Activated effector memory CD4-positive, alpha-beta T cell treated with Interleukin-2 at 50 U/mL for 16 hours (primary cell): ENCODE results near the gene U2AF1L4.
A peak's percentile ranks its signal among the peaks of the same experiment; 100 is the strongest.

Source experiments
- DNase-seq: peaks from one replicate; pipeline ENCODE4 v3.0.0-alpha.2; 2020

Gene U2AF1L4

GRCh38 chr19:35756377-35757230 is 11.4 kb upstream of the U2AF1L4 start, which contains the start of gene HSPB6:
TSS of gene HSPB6 (minus strand) at chr19:35757029. CDS start at chr19:35757008, 21 bp downstream.
- DNase-seq, result no peak

- DNase-seq, result peak; percentile 54
Measured at GRCh38 chr19:35755550-35756376, 10.5 kb upstream of the U2AF1L4 start.

GRCh38 chr19:35755131-35755549 is 9.9 kb upstream of the U2AF1L4 start:
- DNase-seq, result no peak

- DNase-seq, result no peak
Measured at GRCh38 chr19:35754370-35755130, 9.3 kb upstream of the U2AF1L4 start.

DNA sequence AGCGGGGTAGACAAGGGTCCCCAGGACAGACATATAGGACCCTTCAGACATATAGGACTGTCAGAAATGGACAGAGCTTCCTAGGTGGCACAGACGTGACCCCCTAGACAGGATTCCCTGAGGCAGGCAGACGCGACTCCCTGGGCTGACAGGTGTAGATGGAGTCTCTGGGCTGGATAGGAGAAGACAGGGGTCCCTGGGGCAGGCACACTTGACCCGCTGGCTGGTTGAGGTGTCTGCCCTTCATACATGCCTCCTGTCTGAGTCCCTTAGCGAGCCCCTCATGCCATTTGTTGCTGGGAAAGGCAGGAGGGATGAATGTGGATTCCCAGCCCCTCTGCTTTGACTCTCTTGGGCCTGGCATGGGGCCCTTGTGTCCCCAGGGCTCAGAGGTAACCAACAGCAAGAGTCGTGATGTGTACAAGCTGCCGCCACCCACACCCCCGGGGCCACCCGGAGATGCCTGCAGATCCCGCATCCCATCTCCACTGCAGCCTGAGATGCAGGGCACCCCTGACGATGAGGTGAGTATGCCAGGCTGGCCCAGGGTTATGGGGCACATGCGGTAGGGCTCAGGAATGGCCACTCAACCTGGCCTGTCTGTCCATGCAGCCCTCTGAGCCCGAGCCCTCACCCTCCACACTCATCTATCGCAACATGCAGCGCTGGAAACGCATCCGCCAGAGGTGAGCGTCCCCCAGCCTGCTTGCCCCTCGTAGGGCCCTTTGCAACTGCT is 8.6 kb upstream of the U2AF1L4 start:
- no peak for DNase-seq

DNA sequence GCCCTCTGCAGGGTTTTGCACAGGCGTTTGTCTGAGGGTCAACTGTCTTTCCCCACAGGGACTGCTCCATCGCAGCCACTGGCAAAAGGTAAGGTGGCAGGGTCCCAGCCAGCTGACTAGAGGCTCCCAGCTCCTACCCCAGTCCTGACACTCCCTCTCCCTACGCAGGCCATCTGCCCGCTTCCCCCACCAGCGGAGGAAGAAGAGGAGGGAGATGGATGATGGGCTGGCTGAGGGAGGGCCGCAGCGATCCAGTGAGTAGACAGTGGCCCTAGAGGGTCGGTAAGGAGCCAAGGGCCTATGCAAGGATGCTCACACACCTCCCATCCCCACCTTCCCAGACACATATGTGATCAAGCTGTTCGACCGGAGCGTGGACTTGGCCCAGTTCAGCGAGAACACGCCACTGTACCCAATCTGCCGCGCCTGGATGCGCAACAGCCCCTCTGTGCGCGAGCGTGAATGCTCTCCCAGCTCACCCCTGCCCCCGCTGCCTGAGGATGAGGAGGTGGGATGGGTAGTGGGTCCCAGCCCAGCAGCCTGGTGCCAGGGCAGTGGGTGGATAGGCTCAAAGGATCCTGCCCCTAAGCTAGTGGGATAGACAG is 7.6 kb upstream of the U2AF1L4 start:
- no peak for DNase-seq

- no peak for DNase-seq
Measured at GRCh38 chr19:35751839-35752745, 6.9 kb upstream of the U2AF1L4 start.

- no peak for DNase-seq
Measured at GRCh38 chr19:35750167-35750566, 4.9 kb upstream of the U2AF1L4 start.

DNA sequence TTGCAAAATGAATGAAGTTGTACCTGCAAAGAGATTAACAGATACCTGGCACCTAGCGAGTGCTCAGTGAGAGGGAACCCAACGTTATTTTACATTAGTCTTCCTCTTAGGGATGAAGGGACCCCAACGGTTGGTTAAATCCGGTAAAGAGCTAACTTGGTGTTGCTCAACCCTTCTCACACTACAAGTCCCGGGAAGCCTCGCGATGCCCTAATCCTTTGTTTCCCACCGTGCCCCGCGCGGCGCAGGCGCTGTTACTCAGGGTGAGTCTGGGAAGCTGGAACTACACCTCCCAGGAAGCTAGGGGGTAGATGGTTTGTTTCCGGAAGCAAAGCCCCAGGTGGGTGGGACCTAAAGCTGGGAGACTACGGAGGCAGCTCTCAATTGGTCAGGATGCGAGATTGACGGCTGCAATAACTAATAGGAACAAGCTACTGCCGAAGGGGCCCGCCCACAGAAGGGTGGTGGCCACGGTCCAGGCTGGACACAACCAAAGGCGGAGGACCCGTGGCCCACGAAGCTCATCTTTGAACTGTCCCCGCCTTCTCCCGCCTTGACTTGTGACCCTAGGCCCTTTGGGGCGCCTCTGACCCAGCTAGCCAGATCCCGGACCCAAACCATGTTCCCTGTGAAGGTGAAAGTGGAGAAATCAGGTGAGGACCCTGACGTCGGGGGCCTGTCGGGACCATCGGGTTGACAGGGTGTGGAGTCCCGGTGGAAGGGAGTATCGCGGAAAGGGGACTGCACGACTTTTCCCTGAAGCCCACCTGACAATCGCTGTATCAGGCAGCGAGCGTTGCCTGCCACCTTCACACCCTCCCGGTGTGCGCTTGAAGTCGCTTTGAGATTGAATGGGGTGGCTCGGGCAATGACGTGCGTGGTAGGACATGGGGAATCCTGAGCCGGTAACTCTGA is 3.1 kb upstream of the U2AF1L4 start, which contains the start of gene LIN37:
Gene LIN37 (plus strand): TSS at position 471 of the 915 bp plus-strand sequence. CDS start 149 bp downstream, at position 620.
- peak; percentile 98 for DNase-seq

DNA sequence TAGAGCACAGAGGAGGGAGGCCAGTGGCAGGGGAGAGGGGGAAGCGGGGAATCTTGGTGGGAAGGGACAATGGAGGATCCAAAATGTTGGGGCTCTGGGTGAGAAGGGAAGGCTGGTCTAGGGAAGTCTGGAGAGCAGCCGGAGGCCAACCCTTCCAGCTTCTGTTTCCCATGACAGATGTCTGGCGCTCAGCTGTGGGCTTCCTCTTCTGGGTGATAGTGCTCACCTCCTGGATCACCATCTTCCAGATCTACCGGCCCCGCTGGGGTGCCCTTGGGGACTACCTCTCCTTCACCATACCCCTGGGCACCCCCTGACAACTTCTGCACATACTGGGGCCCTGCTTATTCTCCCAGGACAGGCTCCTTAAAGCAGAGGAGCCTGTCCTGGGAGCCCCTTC is 1.3 kb upstream of the U2AF1L4 start:
- no peak for DNase-seq

GRCh38 chr19:35746087-35746462 is 857 bp upstream of the U2AF1L4 start:
- no peak for DNase-seq

- DNase-seq, result peak; percentile 87
Measured at GRCh38 chr19:35744430-35745327, 539 bp downstream of the U2AF1L4 start.

GRCh38 chr19:35743640-35744429 is 1.4 kb downstream of the U2AF1L4 start:
- no peak for DNase-seq

- DNase-seq, result peak; percentile 48
Measured at GRCh38 chr19:35742121-35742724, 3.0 kb downstream of the U2AF1L4 start, which contains the start of gene IGFLR1. TSS of gene IGFLR1 (minus strand) at chr19:35742452. CDS start at chr19:35741180, 1,272 bp downstream.

- peak; percentile 27 for DNase-seq
Measured at GRCh38 chr19:35741203-35741515, 4.1 kb downstream of the U2AF1L4 start.

DNA sequence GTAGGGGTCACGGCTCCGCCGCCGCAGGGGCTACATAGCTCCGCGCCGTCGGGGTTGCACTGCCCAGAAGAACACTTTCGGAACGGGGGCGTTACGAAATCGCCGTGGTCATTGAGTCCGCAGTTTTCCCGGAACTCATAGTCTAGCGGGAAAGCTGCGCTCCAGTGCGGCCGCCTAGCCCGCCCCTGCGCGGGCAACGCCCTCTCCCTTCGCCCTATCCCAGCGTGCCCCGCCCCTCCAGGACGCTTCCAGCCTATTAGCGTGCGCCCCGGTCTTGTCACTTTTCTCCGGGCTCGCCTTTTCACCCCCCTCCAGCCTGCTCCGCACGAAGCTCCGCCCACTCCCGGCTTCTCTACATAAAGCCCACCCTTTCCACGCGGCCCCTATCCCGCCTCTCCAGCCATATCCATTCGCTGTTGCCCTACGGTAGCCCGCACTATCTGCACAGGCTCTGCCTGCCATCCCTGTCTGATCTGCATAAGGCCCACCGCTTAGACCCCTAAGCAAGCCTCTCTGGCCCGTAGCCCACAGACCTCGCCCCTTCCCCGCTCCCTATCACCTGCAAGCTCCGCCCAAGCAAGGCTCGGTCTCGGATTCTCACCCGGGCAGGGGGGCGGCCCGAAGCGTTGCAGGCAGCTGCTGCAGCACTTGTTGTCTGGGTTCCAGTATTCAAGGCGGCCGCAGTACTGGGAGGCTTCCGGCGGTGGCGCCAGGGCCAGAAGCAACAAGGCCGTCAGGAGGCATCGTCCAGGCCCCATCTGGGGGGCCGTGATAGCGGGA is 4.6 kb downstream of the U2AF1L4 start:
- DNase-seq, result peak; percentile 93

DNA sequence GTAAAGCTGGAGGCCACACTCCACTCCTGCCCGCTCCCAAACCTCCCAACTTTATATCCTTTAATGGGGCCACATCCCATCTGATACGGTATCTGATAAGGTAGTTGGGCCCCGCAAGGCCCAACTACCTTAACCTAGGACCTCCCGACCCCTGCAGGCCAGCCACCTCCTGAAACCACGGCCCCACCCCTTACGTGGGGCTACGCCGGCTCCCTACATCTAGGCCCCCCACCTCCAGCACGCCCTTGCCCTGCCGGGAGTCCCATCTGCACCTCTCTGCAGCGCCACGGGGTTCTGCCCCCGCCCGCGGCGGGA is 5.2 kb downstream of the U2AF1L4 start:
- DNase-seq, result no peak
